H9 (cell line): Measurements from ENCODE around the gene MEIS3. TPM values are rescaled to one million over a fixed set of nuclear protein-coding genes. Genes with fewer than 3 reads are reported as not detected.

ENCODE experiments used
- DNase-seq: peaks from one replicate; pipeline ENCODE4 v3.0.0-alpha.2; 2017
- H2AFZ ChIP-seq: one replicate; pipeline ENCODE4 v1.6.1; 2013; ENCODE audit warnings: mild to moderate bottlenecking, low read length, control low read depth, moderate library complexity
- H2AK5ac ChIP-seq: 2 replicates; pipeline ENCODE4 v1.6.1; 2013; ENCODE audit warnings: low read length, control low read depth, mixed read lengths; ENCODE audit not compliant: insufficient read length
- H2BK120ac ChIP-seq: one replicate; pipeline ENCODE4 v1.6.1; 2013; ENCODE audit warnings: low read depth, mild to moderate bottlenecking, low read length, control low read depth, inconsistent platforms; ENCODE audit not compliant: poor library complexity, severe bottlenecking
- H2BK12ac ChIP-seq: 2 replicates; pipeline ENCODE4 v1.6.1; 2013; ENCODE audit warnings: low read length, control low read depth, mixed read lengths, low read depth; ENCODE audit not compliant: insufficient read length
- H2BK15ac ChIP-seq: 2 replicates; pipeline ENCODE4 v1.6.1; 2013; ENCODE audit warnings: low read depth, low read length, control low read depth
- H2BK20ac ChIP-seq: one replicate; pipeline ENCODE4 v1.6.1; 2013; ENCODE audit warnings: low read depth, mild to moderate bottlenecking, low read length, control low read depth, inconsistent platforms; ENCODE audit not compliant: poor library complexity, severe bottlenecking
- H2BK5ac ChIP-seq: 2 replicates; pipeline ENCODE4 v1.6.1; 2013; ENCODE audit warnings: low read length, control low read depth, mixed read lengths; ENCODE audit not compliant: insufficient read length
- H3K14ac ChIP-seq: 2 replicates; pipeline ENCODE4 v1.6.1; 2013; ENCODE audit warnings: low read length, control low read depth; ENCODE audit not compliant: insufficient read depth
- H3K18ac ChIP-seq: 2 replicates; pipeline ENCODE4 v1.6.1; 2013; ENCODE audit warnings: low read depth, mild to moderate bottlenecking, mixed read lengths, low read length, control low read depth; ENCODE audit not compliant: insufficient read length
- H3K23ac ChIP-seq: 2 replicates; pipeline ENCODE4 v1.6.1; 2013; ENCODE audit warnings: low read length, control low read depth, mixed read lengths, low read depth; ENCODE audit not compliant: insufficient read length
- H3K23me2 ChIP-seq: 2 replicates; pipeline ENCODE4 v1.6.1; 2013; ENCODE audit warnings: low read depth, mild to moderate bottlenecking, mixed read lengths, low read length, control low read depth; ENCODE audit not compliant: insufficient read length, poor library complexity, severe bottlenecking
- H3K27ac ChIP-seq: 2 replicates; pipeline ENCODE4 v1.5.1; 2013; ENCODE audit warnings: low read length, control low read depth, mixed read lengths, low read depth; ENCODE audit not compliant: insufficient read length
- H3K27me3 ChIP-seq: 2 replicates; pipeline ENCODE4 v1.6.1; 2013; ENCODE audit warnings: low read length, control low read depth, inconsistent platforms; ENCODE audit not compliant: insufficient read depth
- H3K4ac ChIP-seq: 2 replicates; pipeline ENCODE4 v1.6.1; 2013; ENCODE audit warnings: low read depth, mild to moderate bottlenecking, control low read depth, inconsistent platforms, low read length, moderate library complexity
- H3K4me1 ChIP-seq: 2 replicates; pipeline ENCODE4 v1.6.1; 2013; ENCODE audit warnings: low read length, control low read depth, inconsistent platforms; ENCODE audit not compliant: insufficient read depth
- H3K4me2 ChIP-seq: 2 replicates; pipeline ENCODE4 v1.6.1; 2013; ENCODE audit warnings: low read length, control low read depth, mixed read lengths; ENCODE audit not compliant: insufficient read length, insufficient read depth
- H3K56ac ChIP-seq: 2 replicates; pipeline ENCODE4 v1.6.1; 2013; ENCODE audit warnings: low read depth, mild to moderate bottlenecking, mixed read lengths, low read length, control low read depth; ENCODE audit not compliant: insufficient read length
- H3K79me1 ChIP-seq: 2 replicates; pipeline ENCODE4 v1.6.1; 2013; ENCODE audit warnings: low read depth, mild to moderate bottlenecking, moderate library complexity, low read length, control low read depth, inconsistent platforms; ENCODE audit not compliant: insufficient read depth, poor library complexity, severe bottlenecking
- H3K79me2 ChIP-seq: 2 replicates; pipeline ENCODE4 v1.6.1; 2013; ENCODE audit warnings: low read length, control low read depth, inconsistent platforms; ENCODE audit not compliant: insufficient read depth
- H3K9ac ChIP-seq: 2 replicates; pipeline ENCODE4 v1.6.1; 2013; ENCODE audit warnings: low read length, control low read depth, mixed read lengths; ENCODE audit not compliant: insufficient read length; ENCODE audit errors: extremely low read depth
- H3K9me3 ChIP-seq: one replicate; pipeline ENCODE4 v1.6.1; 2013; ENCODE audit warnings: low read depth, low read length, inconsistent platforms; ENCODE audit not compliant: control insufficient read depth
- H3T11ph ChIP-seq: one replicate; pipeline ENCODE4 v1.6.1; 2013; ENCODE audit warnings: mild to moderate bottlenecking, low read length, control low read depth, inconsistent platforms
- H4K20me1 ChIP-seq: one replicate; pipeline ENCODE4 v1.6.1; 2013; ENCODE audit not compliant: control insufficient read depth, insufficient read length, insufficient read depth
- H4K5ac ChIP-seq: 2 replicates; pipeline ENCODE4 v1.6.1; 2013; ENCODE audit warnings: low read depth, mild to moderate bottlenecking, mixed read lengths, low read length, control low read depth; ENCODE audit not compliant: insufficient read length
- H4K8ac ChIP-seq: replicated peaks from 2 replicates; pipeline ENCODE4 v1.6.1; 2013; ENCODE audit warnings: low read length, control low read depth, mixed read lengths, low read depth; ENCODE audit not compliant: insufficient read length
- H4K91ac ChIP-seq: 2 replicates; pipeline ENCODE4 v1.6.1; 2013; ENCODE audit warnings: low read depth, mild to moderate bottlenecking, moderate library complexity, mixed read lengths, low read length, control low read depth; ENCODE audit not compliant: insufficient read length
- H3K27ac Mint-ChIP-seq, 3 experiments: 2 replicates in 2 of 3; 3 replicates in 1 of 3; pipeline ENCODE4 v1.8.0; 2020 to 2021; ENCODE audit warnings: mixed read lengths in 3 of 3, mild to moderate bottlenecking in 1 of 3, moderate library complexity in 1 of 3
- H3K27me3 Mint-ChIP-seq: 2 replicates; pipeline ENCODE4 v1.8.0; 2021; ENCODE audit warnings: low read depth, mild to moderate bottlenecking, moderate library complexity, mixed read lengths
- H3K36me3 Mint-ChIP-seq, 3 experiments: 2 replicates in 2 of 3; 3 replicates in 1 of 3; pipeline ENCODE4 v1.8.0; 2020 to 2021; ENCODE audit warnings: low read depth in 3 of 3, mixed read lengths in 3 of 3; ENCODE audit not compliant: insufficient read depth in 1 of 3
- H3K4me1 Mint-ChIP-seq, 2 experiments: 2 replicates each; pipeline ENCODE4 v1.8.0; 2020; ENCODE audit warnings: mixed read lengths in 2 of 2
- H3K4me3 Mint-ChIP-seq, 2 experiments: 2 replicates in 1 of 2; 3 replicates in 1 of 2; pipeline ENCODE4 v1.8.0; 2020 to 2021; ENCODE audit warnings: mild to moderate bottlenecking in 2 of 2, mixed read lengths in 2 of 2, moderate library complexity in 1 of 2
- H3K9me3 Mint-ChIP-seq, 2 experiments: 2 replicates in 1 of 2; 3 replicates in 1 of 2; pipeline ENCODE4 v1.8.0; 2020; ENCODE audit warnings: mild to moderate bottlenecking in 2 of 2, mixed read lengths in 2 of 2, moderate library complexity in 1 of 2
- CTCF ChIP-seq: fragments of 200-600 bp; sonication (generic); conservative IDR thresholded peaks from 3 replicates; pipeline ENCODE4 v1.8.0; 2021; ENCODE audit warnings: antibody characterized with exemption, mild to moderate bottlenecking
- WGBS: extraction: QIAGEN DNeasy Blood & Tissue Kit; methylation state at CpG from one replicate; pipeline ENCODE4 v1.1.7; 2013; ENCODE audit warnings: missing lambda C conversion rate, low lambda C conversion rate, mixed read lengths; ENCODE audit not compliant: insufficient read length; ENCODE audit errors: extremely low coverage; 5-methylcytosine and 5-hydroxymethylcytosine counted together
- total RNA-seq: library from RNA; stranded (reverse); gene quantifications from 2 replicates; pipeline ENCODE4 v1.2.1, GENCODE V29; 2021

Gene MEIS3
- total RNA-seq, 1 experiment from 2014 or later: 44.0 TPM

- no peak overlapping the region for H3K56ac ChIP-seq
- no peak overlapping the region for H2BK20ac ChIP-seq
- no peak overlapping the region for H4K91ac ChIP-seq
- Mint-ChIP-seq H3K36me3 (no peaks in the 10 kb centered on the region; a peak in 1 of 7 replicates), H3K27ac (no peak overlapping the region), H3K4me3 (peak overlapping the region; percentile 14 to 70; a peak in 2 of 5 replicates), H3K27me3 (peaks cover 38% of the 10 kb centered on the region), H3K9me3 (no peaks in the 10 kb centered on the region), H3K4me1 (peaks cover 4 to 16% of the 10 kb centered on the region in 2 experiments)
- TF ChIP-seq CTCF: no peak
- peaks cover 22% of the 10 kb centered on the region for H3K23me2 ChIP-seq
- no peak overlapping the region for H3K9ac ChIP-seq
- no peaks in the 10 kb centered on the region for H3K79me2 ChIP-seq
- H3K4me1 ChIP-seq: no peaks in the 10 kb centered on the region
- H4K8ac ChIP-seq: no peak overlapping the region
- peak; percentile 62 for DNase-seq
- H3K79me1 ChIP-seq: no peaks in the 10 kb centered on the region
- no CpG with 5 or more reads among the region's 20 CpGs for WGBS
- peak overlapping the region; percentile 78 for H3K4me2 ChIP-seq
- no peak overlapping the region for H2AFZ ChIP-seq
- no peak overlapping the region for H3K18ac ChIP-seq
- H3K14ac ChIP-seq: no peak overlapping the region
- H3K27ac ChIP-seq: no peak overlapping the region
- H2AK5ac ChIP-seq: no peak overlapping the region
- no peak overlapping the region for H2BK12ac ChIP-seq
- H2BK120ac ChIP-seq: no peak overlapping the region
- no peak overlapping the region for H3K4ac ChIP-seq
- H3K9me3 ChIP-seq: no peaks in the 10 kb centered on the region
- H2BK5ac ChIP-seq: no peak overlapping the region
- H3T11ph ChIP-seq: no peak overlapping the region
- H3K27me3 ChIP-seq: no peaks in the 10 kb centered on the region
- H3K23ac ChIP-seq: no peak overlapping the region
- H4K20me1 ChIP-seq: no peaks in the 10 kb centered on the region
- H4K5ac ChIP-seq: no peak overlapping the region
- H2BK15ac ChIP-seq: no peak overlapping the region
Measured at GRCh38 chr19:47429140-47429793, 9.9 kb upstream of the MEIS3 start.
